Ecto neural progenitor cell (in vitro differentiated cells): ENCODE measurements around the gene C18orf32.
"Not testable (repeated sequence)": the region's sequence is repeated elsewhere in the genome, so short reads cannot be mapped to it uniquely, and the experiment has no call there.

ENCODE experiments used
- DNase-seq: peaks from one replicate; pipeline ENCODE4 v3.0.0-alpha.2; 2018; ENCODE audit warnings: low spot score

Gene C18orf32

DNA sequence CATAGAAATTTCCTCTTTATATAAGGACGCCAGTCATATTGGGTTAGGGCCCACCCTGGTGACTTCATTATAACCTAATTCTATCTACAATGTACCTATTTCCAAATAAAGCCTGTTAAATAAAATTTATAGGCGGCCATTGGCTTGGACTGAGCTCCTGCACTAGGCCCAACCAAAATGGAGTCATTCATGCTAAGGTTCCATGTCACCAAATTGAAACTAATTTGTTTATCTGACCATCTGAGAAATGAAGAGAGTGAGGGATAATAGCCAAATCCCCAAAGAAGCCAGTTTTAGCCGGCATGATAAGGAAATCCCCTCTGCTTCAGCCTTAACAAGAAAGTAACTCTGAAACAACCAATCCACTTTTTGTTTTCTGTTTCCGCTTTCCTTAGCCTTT is 19.4 kb downstream of the C18orf32 start:
- DNase-seq: no peak

- no peak for DNase-seq
These were observed 19.9 kb downstream of the C18orf32 start for GRCh38 chr18:49467019-49467563.

- DNase-seq: peak; percentile 63
These were observed 22.1 kb downstream of the C18orf32 start for GRCh38 chr18:49464718-49465598.

GRCh38 chr18:49461602-49461977 is 25.4 kb downstream of the C18orf32 start:
- no peak for DNase-seq

- DNase-seq: no peak
These were observed 25.9 kb downstream of the C18orf32 start for GRCh38 chr18:49460976-49461601.

DNA sequence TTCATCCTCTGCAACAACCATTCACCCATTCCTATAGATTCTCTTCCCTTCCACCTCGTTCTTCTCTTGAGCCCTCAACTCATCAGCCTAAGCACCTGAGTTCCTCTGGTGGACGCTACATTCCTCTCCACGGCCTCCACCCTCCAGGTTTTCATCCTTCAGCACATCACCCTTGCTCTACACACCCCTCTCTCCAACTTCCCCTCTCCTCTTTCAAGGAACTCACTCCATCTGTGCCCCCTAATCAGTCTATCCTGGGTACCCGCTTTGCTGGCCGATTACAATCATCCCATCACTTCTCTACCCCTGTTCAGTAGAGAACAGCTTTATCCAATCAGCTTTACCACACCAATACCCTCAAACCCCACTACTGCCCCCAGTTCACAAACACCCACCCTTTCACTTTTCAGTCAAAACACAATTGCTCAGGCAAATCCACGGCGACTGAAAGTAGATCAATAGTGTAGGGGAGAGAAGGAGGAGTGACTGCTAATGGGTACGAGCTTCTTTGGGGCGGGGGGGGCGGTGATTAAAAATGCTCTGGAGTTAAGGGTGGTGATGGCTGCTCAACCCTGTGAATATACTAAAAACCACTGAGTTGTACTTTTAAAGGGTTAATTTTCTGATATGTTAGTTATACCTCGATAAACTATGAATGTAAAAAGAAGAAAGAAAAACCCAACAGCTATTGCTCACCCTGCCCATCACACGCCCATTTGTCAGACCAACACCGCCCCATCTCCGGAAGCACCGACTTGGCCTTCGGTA is 27.4 kb downstream of the C18orf32 start:
- no peak for DNase-seq

DNA sequence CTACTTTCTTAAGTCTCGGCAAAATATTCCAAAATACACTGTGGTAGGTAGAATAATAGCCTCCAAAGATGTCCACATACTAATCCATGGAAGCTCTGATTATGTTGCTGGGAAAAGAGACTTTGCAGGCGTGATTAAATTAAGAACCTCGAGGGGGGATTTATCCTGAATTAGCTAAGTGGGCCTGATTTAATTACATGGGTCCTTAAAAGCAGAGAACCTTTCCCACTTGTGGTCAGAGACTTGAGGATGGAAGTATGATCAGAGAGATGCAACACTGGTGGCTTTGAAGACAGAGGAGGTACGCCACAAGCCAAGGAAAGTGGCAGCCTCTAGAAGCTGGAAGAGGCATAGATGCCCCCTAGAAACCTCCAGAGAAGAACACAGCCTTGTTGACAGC is 29.4 kb downstream of the C18orf32 start:
- no peak for DNase-seq

- DNase-seq: no peak
These were observed 30.2 kb downstream of the C18orf32 start for GRCh38 chr18:49456794-49457193.

DNA sequence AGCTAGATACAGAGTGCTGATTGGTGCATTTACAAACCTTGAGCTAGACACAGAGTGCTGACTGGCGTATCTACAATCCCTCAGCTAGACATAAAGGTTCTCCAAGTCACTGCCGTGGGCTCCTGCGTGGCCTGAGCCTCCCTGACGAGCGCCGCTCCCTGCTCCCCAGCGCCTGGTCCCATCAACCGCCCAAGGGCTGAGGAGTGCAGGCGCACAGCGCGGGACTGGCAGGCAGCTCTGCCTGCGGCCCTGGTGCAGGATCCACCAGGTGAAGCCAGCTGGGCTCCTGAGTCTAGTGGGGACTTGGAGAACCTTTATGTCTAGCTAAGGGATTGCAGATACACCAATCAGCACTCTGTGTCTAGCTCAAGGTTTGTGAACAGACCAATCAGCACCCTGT is 34.5 kb downstream of the C18orf32 start:
- not testable (repeated sequence) for DNase-seq

GRCh38 chr18:49447810-49448745 is 39.0 kb downstream of the C18orf32 start:
- no peak for DNase-seq

- no peak for DNase-seq
These were observed 40.6 kb downstream of the C18orf32 start for GRCh38 chr18:49446481-49446880.

GRCh38 chr18:49444581-49444980 is 42.5 kb downstream of the C18orf32 start:
- DNase-seq: no peak

DNA sequence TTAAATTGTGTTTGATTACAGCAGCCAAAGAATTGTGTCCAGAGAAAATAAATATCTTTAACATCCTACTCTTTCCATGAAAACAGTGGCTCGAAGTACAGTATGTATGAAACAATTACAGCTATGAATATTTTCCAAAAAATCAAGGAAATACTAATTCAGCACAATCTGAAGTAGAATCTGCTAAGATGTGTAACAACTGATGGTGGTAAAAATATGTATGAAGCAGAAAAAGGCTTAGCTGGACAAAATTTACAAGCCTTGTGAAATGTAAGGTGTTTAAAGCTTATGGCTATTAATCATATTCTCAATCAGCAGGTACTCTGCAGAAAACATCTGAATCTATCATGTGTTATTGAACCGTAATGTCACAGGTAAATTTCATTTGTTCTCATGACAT is 43.2 kb downstream of the C18orf32 start:
- DNase-seq: no peak

DNA sequence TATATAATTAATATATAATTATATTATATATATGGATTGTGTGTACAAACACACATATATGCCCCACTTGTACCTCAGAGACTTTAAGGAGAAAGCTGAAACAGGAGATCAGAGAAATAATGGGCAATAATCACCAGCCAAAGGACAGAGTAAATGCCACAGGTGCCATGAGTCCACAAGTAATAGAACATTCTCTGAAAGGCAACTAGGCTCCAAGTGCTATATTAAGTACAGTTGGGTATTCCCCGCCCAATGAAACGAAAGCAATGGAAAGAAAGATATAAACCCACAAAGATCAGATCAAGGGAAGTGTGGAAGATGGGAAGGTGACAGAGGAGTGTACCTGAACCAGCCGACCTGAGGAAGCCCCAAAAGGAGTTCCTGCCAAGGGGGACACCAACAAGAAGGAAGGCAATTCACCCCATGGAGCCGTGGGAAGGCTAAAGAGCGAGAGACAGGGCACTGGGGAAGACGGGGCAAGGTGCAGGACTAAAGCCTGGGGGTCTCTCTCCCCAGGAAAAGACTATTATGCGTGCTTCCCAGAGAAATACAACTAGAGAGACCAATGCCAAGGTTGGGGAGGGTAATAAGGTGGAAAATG is 45.6 kb downstream of the C18orf32 start:
- no peak for DNase-seq

DNA sequence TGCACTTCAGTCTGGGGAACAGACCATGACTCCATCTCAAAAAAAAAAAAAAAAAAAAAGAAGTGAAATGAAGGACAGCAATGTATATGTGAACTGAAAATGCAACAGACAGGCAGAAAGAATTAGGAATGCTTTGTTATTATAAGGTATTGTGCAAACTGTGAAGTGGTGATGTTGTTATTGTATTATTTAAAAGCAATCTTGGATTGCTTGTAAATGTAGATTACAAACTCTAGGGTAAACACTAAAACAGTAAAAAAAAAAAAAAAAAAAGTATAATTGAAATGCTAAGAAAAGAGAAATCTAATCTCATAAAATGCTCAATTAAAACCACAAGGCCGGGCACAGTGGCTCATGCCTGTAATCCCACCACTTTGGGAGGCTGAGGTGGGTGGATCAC is 51.9 kb downstream of the C18orf32 start:
- no peak for DNase-seq

GRCh38 chr18:49432602-49433001 is 54.4 kb downstream of the C18orf32 start:
- DNase-seq: no peak

- DNase-seq: no peak
These were observed 55.7 kb downstream of the C18orf32 start for GRCh38 chr18:49431165-49431962.
